ENCODE results near the gene CLIC6.

- no peak for TF ChIP-seq POLR2AphosphoS5 (IDR thresholded peaks at IDR 0.05; ENCODE audit: low read depth, low read length)
- TF ChIP-seq POLR2A (IDR thresholded peaks at IDR 0.05; ENCODE audit: control extremely low read depth in 1 of 2, low read depth in 2 of 2, low read length in 2 of 2) = no peak
- no peak for TF ChIP-seq SUZ12 (IDR thresholded peaks at IDR 0.05; ENCODE audit: low read length)
- no peak for TF ChIP-seq EZH2 (IDR thresholded peaks at IDR 0.05; ENCODE audit: low read depth, low read length, severe bottlenecking)
- no peak for TF ChIP-seq TAF1 (IDR thresholded peaks at IDR 0.05; ENCODE audit: low read depth, low read length)
- no peak for TF ChIP-seq CTCF (IDR thresholded peaks at IDR 0.05; ENCODE audit: control extremely low read depth in 1 of 3, insufficient read depth in 1 of 3, low read depth in 1 of 3, low read length in 3 of 3)
- no peak for TF ChIP-seq YY1 (IDR thresholded peaks at IDR 0.05; ENCODE audit: low read depth, low read length)
These were observed 15.5 kb downstream of the CLIC6 start for GRCh38 chr21:34684174-34684876.
